Measurements from ENCODE around the gene ELP4. TPM values are rescaled to one million over a fixed set of nuclear protein-coding genes. Genes with fewer than 3 reads are reported as not detected.

The ELP4 gene
- total RNA-seq, 1 experiment from 2014 or later, result 20.3 TPM

DNA sequence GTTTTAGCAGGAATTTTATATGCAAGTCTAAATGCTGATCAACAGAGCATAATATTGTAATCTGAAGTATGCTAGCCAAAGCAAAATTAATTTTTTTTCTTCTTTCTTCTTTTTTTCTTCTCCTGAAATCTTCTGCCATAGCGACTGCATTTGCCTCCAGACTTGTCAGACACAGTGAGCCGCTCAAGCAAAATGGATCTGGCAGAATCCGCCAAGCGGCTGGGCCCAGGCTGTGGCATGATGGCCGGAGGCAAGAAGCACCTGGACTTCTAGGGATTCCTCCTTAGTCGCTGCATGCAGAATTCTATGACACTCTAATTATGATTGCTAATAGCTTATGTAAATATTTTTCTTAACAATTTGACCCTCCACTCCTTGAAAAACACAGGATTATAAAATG lies 273.7 kb downstream of the ELP4 start:
- no peaks in the 10 kb centered on the region for H3K36me3 Mint-ChIP-seq (ENCODE audit: insufficient read depth, unreplicated experiment)
- BruUV-seq (replicated peaks), result no TSS peak
- CTCF ChIA-PET, result no interaction called here
- H3K4me3 Mint-ChIP-seq (ENCODE audit: low read depth, unreplicated experiment), result no peak overlapping the region
- H3K27ac Mint-ChIP-seq (ENCODE audit: unreplicated experiment), result no peak overlapping the region
- no peaks in the 10 kb centered on the region for H3K27me3 Mint-ChIP-seq (ENCODE audit: unreplicated experiment)
- TF ChIP-seq CTCF (IDR thresholded peaks at IDR 0.05; ENCODE audit: unreplicated experiment), result no peak
- H3K4me1 Mint-ChIP-seq (ENCODE audit: low read depth, unreplicated experiment), result no peaks in the 10 kb centered on the region
- H3K9me3 Mint-ChIP-seq (ENCODE audit: low read depth, unreplicated experiment), result no peaks in the 10 kb centered on the region
- no peak for DNase-seq
- intact Hi-C loops (cut with micrococcal nuclease; ENCODE audit: unreplicated experiment), result no loop called here

DNA sequence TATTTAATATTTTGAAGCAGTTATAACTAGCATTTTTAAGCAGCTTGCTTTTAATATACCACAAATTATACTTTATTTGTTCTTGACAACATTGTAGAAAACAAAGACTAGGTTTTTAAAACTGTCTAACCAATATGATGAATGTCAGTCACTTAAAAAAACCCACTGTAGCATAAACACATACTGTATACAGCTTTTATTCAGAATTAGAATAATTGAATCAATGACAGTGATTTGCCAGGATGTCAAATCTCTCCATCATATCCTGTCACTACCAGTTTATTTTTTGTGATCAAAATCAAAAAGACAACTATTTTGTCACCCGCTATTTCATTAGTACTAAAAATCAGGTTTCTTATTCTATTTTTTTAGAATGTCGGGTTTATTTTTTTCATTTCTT lies 275.0 kb downstream of the ELP4 start:
- BruUV-seq (replicated peaks), result no TSS peak
- no peak overlapping the region for H3K27ac Mint-ChIP-seq (ENCODE audit: unreplicated experiment)
- TF ChIP-seq CTCF (IDR thresholded peaks at IDR 0.05; ENCODE audit: unreplicated experiment), result no peak
- no peak for DNase-seq
- intact Hi-C loops (cut with micrococcal nuclease; ENCODE audit: unreplicated experiment), result no loop called here
- CTCF ChIA-PET, result no interaction called here
- H3K27me3 Mint-ChIP-seq (ENCODE audit: unreplicated experiment), result no peaks in the 10 kb centered on the region
- H3K9me3 Mint-ChIP-seq (ENCODE audit: low read depth, unreplicated experiment), result no peaks in the 10 kb centered on the region
- H3K36me3 Mint-ChIP-seq (ENCODE audit: insufficient read depth, unreplicated experiment), result no peaks in the 10 kb centered on the region
- no peaks in the 10 kb centered on the region for H3K4me1 Mint-ChIP-seq (ENCODE audit: low read depth, unreplicated experiment)
- H3K4me3 Mint-ChIP-seq (ENCODE audit: low read depth, unreplicated experiment), result no peak overlapping the region

- Mint-ChIP-seq H3K36me3 (ENCODE audit: insufficient read depth, unreplicated experiment) (no peaks in the 10 kb centered on the region), H3K4me1 (ENCODE audit: low read depth, unreplicated experiment) (no peaks in the 10 kb centered on the region), H3K9me3 (ENCODE audit: low read depth, unreplicated experiment) (no peaks in the 10 kb centered on the region), H3K27me3 (ENCODE audit: unreplicated experiment) (no peaks in the 10 kb centered on the region), H3K27ac (ENCODE audit: unreplicated experiment) (no peak overlapping the region), H3K4me3 (ENCODE audit: low read depth, unreplicated experiment) (no peak overlapping the region)
- no peak for DNase-seq
- intact Hi-C loops (cut with micrococcal nuclease; ENCODE audit: unreplicated experiment), result no loop called here
- BruUV-seq (replicated peaks), result no TSS peak
- no peak for TF ChIP-seq CTCF (IDR thresholded peaks at IDR 0.05; ENCODE audit: unreplicated experiment)
- CTCF ChIA-PET, result no interaction called here
Measured at GRCh38 chr11:31786996-31787685, 277.6 kb downstream of the ELP4 start.

DNA sequence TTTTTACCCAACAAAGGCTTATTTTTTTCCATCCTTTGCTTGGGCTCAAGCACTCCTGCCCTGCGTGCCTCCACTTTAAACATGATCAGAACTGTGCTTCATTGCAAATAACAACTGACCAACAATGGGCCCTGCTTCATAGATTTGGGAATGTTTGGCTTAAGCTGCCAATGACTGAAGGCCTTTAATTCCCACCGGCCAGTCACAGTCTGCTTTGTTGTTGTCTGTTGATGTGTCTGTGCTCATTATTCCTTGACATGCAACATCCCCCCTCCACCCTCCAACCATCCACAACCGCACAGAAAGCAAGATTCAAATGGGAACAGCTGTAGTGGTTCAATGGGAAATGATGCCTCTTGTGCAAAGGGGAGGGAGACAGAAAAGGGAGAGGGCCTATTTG lies 278.5 kb downstream of the ELP4 start:
- no peaks in the 10 kb centered on the region for H3K9me3 Mint-ChIP-seq (ENCODE audit: low read depth, unreplicated experiment)
- no peaks in the 10 kb centered on the region for H3K4me1 Mint-ChIP-seq (ENCODE audit: low read depth, unreplicated experiment)
- no peak overlapping the region for H3K4me3 Mint-ChIP-seq (ENCODE audit: low read depth, unreplicated experiment)
- no peaks in the 10 kb centered on the region for H3K36me3 Mint-ChIP-seq (ENCODE audit: insufficient read depth, unreplicated experiment)
- H3K27me3 Mint-ChIP-seq (ENCODE audit: unreplicated experiment), result no peaks in the 10 kb centered on the region
- TF ChIP-seq CTCF (IDR thresholded peaks at IDR 0.05; ENCODE audit: unreplicated experiment), result no peak
- CTCF ChIA-PET, result no interaction called here
- intact Hi-C loops (cut with micrococcal nuclease; ENCODE audit: unreplicated experiment), result no loop called here
- H3K27ac Mint-ChIP-seq (ENCODE audit: unreplicated experiment), result no peak overlapping the region
- DNase-seq, result no peak
- BruUV-seq (replicated peaks), result no TSS peak
